Activated effector memory CD4-positive, alpha-beta T cell treated with Interleukin-2 at 50 U/mL for 16 hours (primary cell): ENCODE results near the gene WFDC13.
"Not testable (repeated sequence)": the region's sequence is repeated elsewhere in the genome, so short reads cannot be mapped to it uniquely, and the experiment has no call there.

Experiments
- DNase-seq: peaks from one replicate; pipeline ENCODE4 v3.0.0-alpha.2; 2020

WFDC13 gene

GRCh38 chr20:45701873-45702272 is at the start of gene WFDC13:
TSS of gene WFDC13 (plus strand) at chr20:45702038. CDS start at chr20:45702124, 86 bp downstream.
- no peak for DNase-seq

- DNase-seq = not testable (repeated sequence)
Observed at GRCh38 chr20:45657038-45657437, 44.8 kb upstream of the WFDC13 start.

- DNase-seq = no peak
Observed at GRCh38 chr20:45670139-45670538, 31.7 kb upstream of the WFDC13 start, which contains the start of gene WFDC11. TSS of gene WFDC11 (minus strand) at chr20:45670239. CDS start at chr20:45650600, 19,639 bp downstream.

GRCh38 chr20:45672765-45673164 is 29.1 kb upstream of the WFDC13 start:
- DNase-seq = no peak

GRCh38 chr20:45679650-45680049 is 22.2 kb upstream of the WFDC13 start:
- no peak for DNase-seq

GRCh38 chr20:45685896-45686295 is 15.9 kb upstream of the WFDC13 start:
- DNase-seq = no peak

GRCh38 chr20:45693346-45693745 is 8.5 kb upstream of the WFDC13 start:
- DNase-seq = not testable (repeated sequence)

GRCh38 chr20:45695496-45695895 is 6.3 kb upstream of the WFDC13 start:
- DNase-seq = no peak

- no peak for DNase-seq
Observed at GRCh38 chr20:45701104-45701503, 734 bp upstream of the WFDC13 start.

- no peak for DNase-seq
Observed at GRCh38 chr20:45704969-45705637, 3.3 kb downstream of the WFDC13 start, which contains the start of gene WFDC10B. TSS of gene WFDC10B (minus strand) at chr20:45705019. CDS start at chr20:45685992, 19,027 bp downstream.

- not testable (repeated sequence) for DNase-seq
Observed at GRCh38 chr20:45716141-45716688, 14.4 kb downstream of the WFDC13 start.

- no peak for DNase-seq
Observed at GRCh38 chr20:45722047-45722446, 20.2 kb downstream of the WFDC13 start, which contains the start of gene SPINT4. TSS of gene SPINT4 (plus strand) at chr20:45722347. CDS start at chr20:45722368, 21 bp downstream.

- no peak for DNase-seq
Observed at GRCh38 chr20:45725134-45725533, 23.3 kb downstream of the WFDC13 start.

- no peak for DNase-seq
Observed at GRCh38 chr20:45727044-45727443, 25.2 kb downstream of the WFDC13 start.

- no peak for DNase-seq
Observed at GRCh38 chr20:45732199-45732598, 30.4 kb downstream of the WFDC13 start.

GRCh38 chr20:45735552-45735951 is 33.7 kb downstream of the WFDC13 start:
- no peak for DNase-seq

- DNase-seq = no peak
Observed at GRCh38 chr20:45735988-45736387, 34.1 kb downstream of the WFDC13 start.

GRCh38 chr20:45742596-45742995 is 40.8 kb downstream of the WFDC13 start:
- DNase-seq = no peak

GRCh38 chr20:45745015-45745414 is 43.2 kb downstream of the WFDC13 start:
- no peak for DNase-seq

- DNase-seq = no peak
Observed at GRCh38 chr20:45751721-45752120, 49.9 kb downstream of the WFDC13 start.

GRCh38 chr20:45752746-45753145 is 50.9 kb downstream of the WFDC13 start:
- DNase-seq = no peak

GRCh38 chr20:45758096-45758495 is 56.3 kb downstream of the WFDC13 start:
- no peak for DNase-seq
